GM10248 (cell line): Measurements from ENCODE around the gene FALEC.
A peak's percentile ranks its signal among the peaks of the same experiment; 100 is the strongest.

ENCODE experiments used
- CTCF ChIA-PET: fragments of 300-600 bp; sonication (Branson Sonifier 250); formaldehyde crosslinking; extraction: SDS; loops from one replicate; lab custom pipeline; 2021; ENCODE audit warnings: antibody characterized with exemption; lab: Yijun Ruan, JAX
- POLR2A ChIA-PET: fragments of 350-650 bp; sonication (Branson Sonifier 250); formaldehyde crosslinking; extraction: SDS; loops from one replicate; lab custom pipeline; 2020; ENCODE audit warnings: antibody characterized with exemption; lab: Yijun Ruan, JAX
- DNase-seq: peaks from one replicate; pipeline ENCODE4 v3.0.0; 2012; ENCODE audit errors: extremely low spot score
- TF ChIP-seq, protein P1 (sequence below): IDR thresholded peaks from 2 replicates; pipeline ENCODE4 v1.5.1; 2012; ENCODE audit warnings: mild to moderate bottlenecking, low read depth; ENCODE audit errors: extremely low read depth, missing control alignments, control extremely low read depth

FALEC gene

DNA sequence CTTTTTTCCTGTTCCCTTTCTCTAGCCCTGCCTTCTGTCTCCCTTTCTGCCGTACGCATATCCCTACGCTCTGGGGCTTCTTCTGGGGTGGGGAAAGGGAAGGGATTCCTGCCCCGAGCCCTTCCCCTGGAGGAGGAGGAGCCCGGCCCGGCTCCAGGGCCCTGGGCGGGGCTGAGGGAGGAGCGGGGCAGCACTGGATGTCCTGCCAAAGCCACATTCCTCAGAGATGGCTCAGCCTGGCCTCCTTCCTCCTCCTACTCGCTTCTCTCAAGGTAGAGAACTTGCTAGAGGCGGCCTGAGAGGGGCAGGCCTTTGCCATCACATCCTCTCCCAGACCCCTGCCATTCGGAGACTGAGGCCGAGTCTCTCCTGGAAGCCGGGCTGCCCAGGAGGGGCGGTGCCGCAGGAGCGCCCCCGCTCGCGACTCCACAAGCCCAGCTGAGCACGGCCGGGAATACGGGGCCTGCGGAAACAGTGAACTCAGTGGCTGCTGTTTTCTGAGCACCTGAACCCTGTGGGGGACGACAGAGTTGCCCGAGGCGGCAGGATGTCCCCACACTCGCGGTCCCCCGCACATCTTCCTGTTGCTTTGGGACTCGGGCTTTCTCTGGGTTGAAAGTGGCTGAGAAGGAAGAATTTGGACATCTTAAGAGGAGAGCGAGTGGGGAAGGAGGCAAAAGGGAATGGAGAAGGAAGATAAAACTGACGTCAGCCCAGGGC, 45.9 kb downstream of the FALEC start:
- ChIA-PET POLR2A (interaction anchor here (0.7 to 12.7 kb wide), 7 partner anchors 10 to 431 kb away, joined by 3 to 305 read pairs (median 4); partner anchors contain the start of genes CERS2, ENSA, FALEC and MCL1), CTCF (interaction anchor here (0.6 to 9.4 kb wide), 45 partner anchors 11 to 445 kb away, joined by 3 to 151 read pairs (median 5); partner anchors contain the start of genes ADAMTSL4, C1orf54, CA14 and CERS2)
- TF ChIP-seq, protein P1, sequence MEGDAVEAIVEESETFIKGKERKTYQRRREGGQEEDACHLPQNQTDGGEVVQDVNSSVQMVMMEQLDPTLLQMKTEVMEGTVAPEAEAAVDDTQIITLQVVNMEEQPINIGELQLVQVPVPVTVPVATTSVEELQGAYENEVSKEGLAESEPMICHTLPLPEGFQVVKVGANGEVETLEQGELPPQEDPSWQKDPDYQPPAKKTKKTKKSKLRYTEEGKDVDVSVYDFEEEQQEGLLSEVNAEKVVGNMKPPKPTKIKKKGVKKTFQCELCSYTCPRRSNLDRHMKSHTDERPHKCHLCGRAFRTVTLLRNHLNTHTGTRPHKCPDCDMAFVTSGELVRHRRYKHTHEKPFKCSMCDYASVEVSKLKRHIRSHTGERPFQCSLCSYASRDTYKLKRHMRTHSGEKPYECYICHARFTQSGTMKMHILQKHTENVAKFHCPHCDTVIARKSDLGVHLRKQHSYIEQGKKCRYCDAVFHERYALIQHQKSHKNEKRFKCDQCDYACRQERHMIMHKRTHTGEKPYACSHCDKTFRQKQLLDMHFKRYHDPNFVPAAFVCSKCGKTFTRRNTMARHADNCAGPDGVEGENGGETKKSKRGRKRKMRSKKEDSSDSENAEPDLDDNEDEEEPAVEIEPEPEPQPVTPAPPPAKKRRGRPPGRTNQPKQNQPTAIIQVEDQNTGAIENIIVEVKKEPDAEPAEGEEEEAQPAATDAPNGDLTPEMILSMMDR = no peak
- DNase-seq = peak; percentile 47

DNA sequence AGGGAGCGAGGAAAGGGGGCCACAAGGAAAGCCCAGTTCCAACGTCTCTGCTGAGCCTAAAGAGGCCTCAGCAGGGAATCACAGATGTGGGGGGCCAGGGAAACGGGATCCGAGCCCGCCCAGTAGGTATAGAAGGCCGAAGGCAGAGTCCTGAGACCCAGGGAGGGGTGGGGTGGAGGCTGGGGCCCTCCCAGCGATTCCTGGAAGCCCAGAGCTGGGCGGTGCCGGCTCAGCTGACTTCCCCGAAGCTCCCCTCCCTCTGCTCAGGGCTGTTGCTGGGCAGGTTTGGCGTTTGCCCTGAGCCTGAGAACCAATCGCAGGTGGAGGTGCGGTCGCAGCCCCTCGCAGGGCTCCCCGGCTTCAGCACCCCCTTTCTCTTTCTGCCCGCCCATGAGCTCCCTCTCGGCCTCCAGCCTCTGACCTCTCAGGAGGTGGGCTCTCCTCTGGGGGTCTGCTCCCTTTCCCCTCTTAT, 46.5 kb downstream of the FALEC start:
- POLR2A ChIA-PET = interaction anchor here (0.6 to 12.7 kb wide), 6 partner anchors 10 to 413 kb away, joined by 3 to 305 read pairs (median 6); partner anchors contain the start of genes CERS2, ENSA, FALEC and MCL1
- peak; percentile 85 for DNase-seq
- CTCF ChIA-PET = interaction anchor here (1.2 to 9.4 kb wide), 15 partner anchors 10 to 435 kb away, joined by 3 to 151 read pairs (median 30); partner anchors contain the start of genes ADAMTSL4, CA14, ENSA and FALEC
- TF ChIP-seq, protein P1 = no peak

DNA sequence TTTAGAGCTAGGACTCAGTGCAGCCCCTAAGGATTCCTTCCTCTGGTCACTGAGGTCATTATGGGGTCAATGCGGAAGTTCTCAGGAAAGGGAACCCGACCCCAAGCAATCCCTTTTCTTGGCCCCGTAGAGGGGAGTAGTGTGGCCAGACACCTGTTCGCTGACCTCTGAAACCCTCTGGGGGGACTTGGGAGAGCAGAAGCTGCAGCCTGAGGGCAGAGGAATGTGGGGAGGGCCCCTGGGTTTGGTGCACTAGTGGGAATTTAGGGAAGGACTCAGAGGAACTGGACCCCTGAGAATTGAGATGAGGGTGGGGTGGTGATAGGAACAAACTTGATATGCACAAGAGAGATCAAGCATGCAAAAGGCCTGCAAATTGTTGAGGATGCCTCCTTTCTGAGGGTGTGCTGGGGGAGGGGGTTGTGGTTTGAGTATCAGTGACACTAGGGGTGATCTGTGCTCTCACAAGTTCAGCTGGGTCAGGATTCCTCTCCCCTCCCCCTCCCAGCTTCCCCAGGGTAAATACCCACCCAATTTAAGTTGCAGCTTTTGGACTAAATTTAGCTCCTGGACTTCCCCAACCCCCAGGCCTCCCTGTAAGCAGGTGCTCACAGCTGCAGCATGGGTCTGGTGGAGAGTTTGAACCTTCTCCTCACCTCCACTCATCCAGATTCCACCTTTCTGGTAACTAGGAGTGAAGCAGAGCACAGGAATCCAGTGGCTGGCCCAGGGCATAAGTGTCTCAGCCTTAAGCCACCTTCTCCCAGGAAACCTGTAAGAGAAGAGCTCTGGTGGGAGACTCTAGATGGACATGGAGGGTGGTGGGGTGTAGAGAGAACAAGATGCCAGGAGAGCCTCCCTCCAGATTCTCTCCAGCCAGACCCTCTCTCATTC, 47.1 kb downstream of the FALEC start:
- TF ChIP-seq, protein P1 = no peak
- peak; percentile 85 for DNase-seq
- ChIA-PET POLR2A (interaction anchor here (0.6 to 12.7 kb wide), 8 partner anchors 11 to 412 kb away, joined by 3 to 305 read pairs (median 6); partner anchors contain the start of genes CERS2, ENSA, FALEC and MCL1), CTCF (interaction anchor here (1.0 to 9.4 kb wide), 10 partner anchors 10 to 435 kb away, joined by 3 to 151 read pairs (median 58); partner anchors contain the start of genes ADAMTSL4, CA14, ENSA and MCL1)

DNA sequence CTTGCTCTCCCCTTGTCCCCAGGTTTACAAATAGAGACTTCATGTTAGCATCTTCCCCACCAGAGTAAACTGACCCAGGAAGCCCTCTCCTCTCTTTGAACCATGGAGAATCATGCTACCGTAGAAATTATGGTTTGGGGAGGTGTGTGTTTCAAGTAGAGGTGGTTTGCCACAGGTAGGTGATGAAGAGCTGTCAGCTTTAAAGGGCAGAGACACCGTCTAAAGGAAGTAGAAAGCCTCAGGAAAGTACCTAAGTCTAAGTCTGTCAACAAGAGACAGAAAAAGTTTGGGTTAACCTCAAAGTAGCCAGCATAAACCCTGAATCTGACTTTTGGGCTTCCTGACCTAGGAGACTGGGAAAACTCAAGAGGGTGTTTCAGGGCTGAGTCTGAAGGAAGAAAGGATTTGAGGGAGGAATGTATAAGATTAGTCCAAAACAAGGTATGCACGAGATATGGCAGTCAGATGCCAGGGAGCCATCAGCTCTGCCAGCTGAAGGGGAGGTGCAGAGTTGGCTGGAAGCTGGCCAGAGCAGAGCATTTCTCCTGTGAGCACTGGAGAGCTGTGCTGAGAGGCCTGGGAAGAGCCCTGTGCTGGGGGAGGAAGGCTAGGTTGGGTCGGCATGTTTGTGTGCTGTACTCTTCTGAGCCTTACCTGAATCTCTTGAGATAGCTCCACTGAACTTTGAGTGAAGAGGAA, 47.9 kb downstream of the FALEC start:
- CTCF ChIA-PET = interaction anchor here (1.0 to 9.4 kb wide), 9 partner anchors 9 to 434 kb away, joined by 3 to 151 read pairs (median 83); partner anchors contain the start of genes ADAMTSL4, ENSA and MCL1

More for the DNA sequence above, 47.9 kb downstream of the FALEC start:
- TF ChIP-seq, protein P1 = no peak
- DNase-seq = peak; percentile 43
- POLR2A ChIA-PET = interaction anchor here (0.6 to 12.7 kb wide), 6 partner anchors 12 to 65 kb away, joined by 3 to 305 read pairs (median 4); partner anchors contain the start of genes ENSA and MCL1
